Peyer's patch (tissue), 4 donors: ENCODE measurements around the gene CCAR1.

Experiments used
- CTCF ChIP-seq, 6 experiments: fragments of 450-650 bp in 4 of 6; fragments of 200-600 bp in 2 of 6; sonication (generic) in 1 of 6; IDR thresholded peaks; one replicate each; pipeline ENCODE4 v1.5.1; 2017 to 2019; ENCODE audit warnings: antibody characterized with exemption in 6 of 6, mild to moderate bottlenecking in 3 of 6, moderate library complexity in 1 of 6
- POLR2A ChIP-seq, 2 donors: fragments of 450-650 bp; IDR thresholded peaks; one replicate each; pipeline ENCODE4 v1.5.1; 2017; ENCODE audit warnings: antibody characterized with exemption in 2 of 2, mild to moderate bottlenecking in 2 of 2, moderate library complexity in 2 of 2

GRCh38 chr10:68756246-68756645 is 35.2 kb downstream of the CCAR1 start:
- TF ChIP-seq POLR2A (IDR thresholded peaks at IDR 0.05) (no peak), CTCF (IDR thresholded peaks at IDR 0.05) (no peak)
